Pancreas (tissue), 10 donors: Measurements from ENCODE around the gene GMDS. TPM values are rescaled to one million over a fixed set of nuclear protein-coding genes. Genes with fewer than 3 reads are reported as not detected.

ENCODE experiments used
- ATAC-seq, 4 donors: fragments of 200-7000 bp; cut with Tn5 transposase; one replicate each; pipeline versions ENCODE4 v1.8.0 to v1.9.1; 2020; ENCODE audit warnings: mild to moderate bottlenecking in 4 of 4, moderate library complexity in 4 of 4
- DNase-seq, 6 donors: peaks; one replicate each; pipeline ENCODE4 v3.0.0-alpha.2; 2020
- FAIRE-seq: peaks from 2 replicates; lab custom pipeline; 2012; peaks lifted over from hg19 to GRCh38; lab: Jason Lieb, UNC
- H3K27ac ChIP-seq, 4 donors: fragments of 200-600 bp; sonication (generic); 1 replicate in 3 of 4; 2 replicates in 1 of 4; pipeline versions ENCODE4 v1.5.0 to v1.8.0; 2020
- H3K27me3 ChIP-seq, 4 donors: fragments of 200-600 bp; one replicate each; pipeline ENCODE4 v1.8.0; 2021
- H3K36me3 ChIP-seq, 3 donors: fragments of 200-600 bp; sonication (generic) in 1 of 3; one replicate each; pipeline versions ENCODE4 v1.5.0 to v1.8.0; 2020 to 2021
- H3K4me1 ChIP-seq, 3 donors: fragments of 200-600 bp; one replicate each; pipeline ENCODE4 v1.8.0; 2021
- H3K4me3 ChIP-seq, 4 donors: fragments of 200-600 bp; sonication (generic) in 2 of 4; one replicate each; pipeline versions ENCODE4 v1.5.0 to v1.8.0; 2020 to 2021
- H3K9me3 ChIP-seq, 4 donors: fragments of 200-600 bp; one replicate each; pipeline ENCODE4 v1.8.0; 2021
- WGBS, 2 donors: extraction: QIAGEN DNeasy Blood & Tissue Kit; methylation state at CpG; one replicate each; pipeline ENCODE4 v1.1.7; 2013; 5-methylcytosine and 5-hydroxymethylcytosine counted together
- intact Hi-C, 3 donors: fragments of 100-400 bp; cut with DNase I; formaldehyde crosslinking; loops; one replicate each; pipeline versions ENCODE4 v1.11.1 to v1.14.2; 2022
- polyA plus RNA-seq, 2 donors: library from polyadenylated mRNA; stranded (reverse); fragments of 200-250 nt; gene quantifications; one replicate each; pipeline ENCODE4 v1.2.3, GENCODE V29; 2013
- total RNA-seq, 6 donors: library from RNA; stranded (reverse); fragmentation: NEBNext Ultra II Directional in 4 of 6; extraction: Animal tissue kit (Norgen Biotek cat#: 25700) in 4 of 6; gene quantifications; one replicate each; pipeline versions ENCODE4 v1.2.1 to v1.2.4, GENCODE V29; 2021 to 2023
- TF ChIP-seq, protein P1 (sequence below), 4 donors: fragments of 200-600 bp; sonication (generic) in 3 of 4; IDR thresholded peaks; one replicate each; pipeline versions ENCODE4 v1.5.0 to v1.8.0; 2021; ENCODE audit warnings: antibody characterized with exemption in 4 of 4
- donor health status: healthy with polysubstance abuse.
- donor health status: DM: no; HTN: no; CAD: no; lungs with moderate emphysema.
- donor health status: DM: no; HTN: no; CAD: no.
- donor health status: control.
- donor health status: control.
- donor health status: Bipolar disorder and iron deficiency.
- donor health status: DM: yes; HTN: yes; CAD: no.
- donor health status: DM: no; HTN: no; CAD: no.
- donor health status: DM: no; HTN: no; CAD: no.
- donor health status: DM: yes; HTN: yes; CAD: no.

GMDS gene
- total and polyA plus RNA-seq, 8 donors = 7.6 to 40.8 (median 26.5) TPM

- peak overlapping the region in 1 of 4 donors; percentile 62 for H3K27ac ChIP-seq
- peak in 2 of 4 donors; percentile 15 to 22 for ATAC-seq
- TF ChIP-seq, protein P1, sequence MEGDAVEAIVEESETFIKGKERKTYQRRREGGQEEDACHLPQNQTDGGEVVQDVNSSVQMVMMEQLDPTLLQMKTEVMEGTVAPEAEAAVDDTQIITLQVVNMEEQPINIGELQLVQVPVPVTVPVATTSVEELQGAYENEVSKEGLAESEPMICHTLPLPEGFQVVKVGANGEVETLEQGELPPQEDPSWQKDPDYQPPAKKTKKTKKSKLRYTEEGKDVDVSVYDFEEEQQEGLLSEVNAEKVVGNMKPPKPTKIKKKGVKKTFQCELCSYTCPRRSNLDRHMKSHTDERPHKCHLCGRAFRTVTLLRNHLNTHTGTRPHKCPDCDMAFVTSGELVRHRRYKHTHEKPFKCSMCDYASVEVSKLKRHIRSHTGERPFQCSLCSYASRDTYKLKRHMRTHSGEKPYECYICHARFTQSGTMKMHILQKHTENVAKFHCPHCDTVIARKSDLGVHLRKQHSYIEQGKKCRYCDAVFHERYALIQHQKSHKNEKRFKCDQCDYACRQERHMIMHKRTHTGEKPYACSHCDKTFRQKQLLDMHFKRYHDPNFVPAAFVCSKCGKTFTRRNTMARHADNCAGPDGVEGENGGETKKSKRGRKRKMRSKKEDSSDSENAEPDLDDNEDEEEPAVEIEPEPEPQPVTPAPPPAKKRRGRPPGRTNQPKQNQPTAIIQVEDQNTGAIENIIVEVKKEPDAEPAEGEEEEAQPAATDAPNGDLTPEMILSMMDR (IDR thresholded peaks at IDR 0.05) = no peak
- intact Hi-C loops = no loop called here
- no peaks in the 10 kb centered on the region for H3K4me1 ChIP-seq
- H3K9me3 ChIP-seq = no peaks in the 10 kb centered on the region
- DNase-seq = no peak
- no peaks in the 10 kb centered on the region for H3K36me3 ChIP-seq
- FAIRE-seq = no peak
- no peak overlapping the region for H3K4me3 ChIP-seq
- no peaks in the 10 kb centered on the region for H3K27me3 ChIP-seq
- WGBS, 2 donors = 84 to 88% methylated on average over 4 of the region's 4 CpGs
These were observed 614.2 kb downstream of the GMDS start for GRCh38 chr6:1631251-1631650.

- TF ChIP-seq, protein P1 (IDR thresholded peaks at IDR 0.05) = no peak
- no peaks in the 10 kb centered on the region for H3K4me1 ChIP-seq
- FAIRE-seq (no peak), DNase-seq (peak in 3 of 6 donors; percentile 23 to 53 (median 37)), ATAC-seq (peak; percentile 66 to 88 (median 82))
- no peaks in the 10 kb centered on the region for H3K27me3 ChIP-seq
- H3K36me3 ChIP-seq = no peaks in the 10 kb centered on the region
- H3K27ac ChIP-seq = peak overlapping the region in 1 of 4 donors; percentile 62
- H3K9me3 ChIP-seq = no peaks in the 10 kb centered on the region
- WGBS, 2 donors = 67 to 72% methylated on average over 11 of the region's 11 CpGs
- H3K4me3 ChIP-seq = no peak overlapping the region
- intact Hi-C loops = no loop called here
These were observed 614.6 kb downstream of the GMDS start for GRCh38 chr6:1630771-1631217.

DNA sequence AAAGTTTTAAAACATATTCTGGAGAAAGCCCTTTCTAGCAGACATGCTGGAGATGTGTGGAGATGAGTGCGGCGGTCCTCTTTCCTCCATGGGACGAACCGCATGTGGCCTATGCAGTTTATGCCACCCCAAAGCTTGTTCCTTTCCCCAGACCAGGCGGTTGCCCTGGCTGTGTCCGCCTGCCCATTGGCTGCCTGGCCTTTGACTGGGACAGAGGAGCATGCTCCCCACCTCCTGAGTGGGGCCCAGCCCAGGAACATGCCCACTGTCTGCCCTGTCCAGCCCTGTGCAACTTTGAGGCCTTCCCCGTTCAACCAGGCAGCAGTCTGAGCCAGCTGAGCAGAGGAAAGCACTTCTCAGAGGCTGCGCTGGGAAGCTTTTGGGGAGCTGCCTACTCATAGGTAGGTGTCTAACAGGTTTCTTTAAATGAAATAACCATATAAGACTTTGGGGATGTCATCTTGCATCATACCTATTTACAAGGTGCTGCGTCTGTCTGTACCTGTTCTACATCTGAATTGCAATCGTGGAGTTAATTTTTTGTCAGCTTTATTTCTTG, 615.1 kb downstream of the GMDS start:
- Histone ChIP-seq H3K36me3 (no peaks in the 10 kb centered on the region), H3K4me3 (no peak overlapping the region), H3K4me1 (no peaks in the 10 kb centered on the region), H3K27ac (peak overlapping the region in 1 of 4 donors; percentile 68), H3K27me3 (no peaks in the 10 kb centered on the region), H3K9me3 (no peaks in the 10 kb centered on the region)
- peak; percentile 15 to 36 (median 20) for ATAC-seq
- WGBS, 2 donors = 87 to 89% methylated on average over 10 of the region's 10 CpGs
- intact Hi-C loops = no loop called here
- FAIRE-seq = no peak
- TF ChIP-seq, protein P1 (IDR thresholded peaks at IDR 0.05) = no peak
- DNase-seq = peak in 1 of 6 donors; percentile 38

- 95 to 96% methylated on average over 14 of the region's 14 CpGs for WGBS, 2 donors
These were observed 616.1 kb downstream of the GMDS start for GRCh38 chr6:1629316-1629715.

More at GRCh38 chr6:1629316-1629715, 616.1 kb downstream of the GMDS start:
- H3K27ac ChIP-seq = no peak overlapping the region
- H3K4me3 ChIP-seq = no peak overlapping the region
- H3K9me3 ChIP-seq = no peaks in the 10 kb centered on the region
- intact Hi-C loops = no loop called here
- TF ChIP-seq, protein P1 (IDR thresholded peaks at IDR 0.05) = no peak
- no peaks in the 10 kb centered on the region for H3K4me1 ChIP-seq
- FAIRE-seq (no peak), ATAC-seq (no peak), DNase-seq (peak in 1 of 6 donors; percentile 42)
- no peaks in the 10 kb centered on the region for H3K36me3 ChIP-seq
- no peaks in the 10 kb centered on the region for H3K27me3 ChIP-seq
